CD4-positive, alpha-beta T cell (primary cell): ENCODE results near the gene PSME4. TPM values are rescaled to one million over a fixed set of nuclear protein-coding genes. Genes with fewer than 3 reads are reported as not detected.
"Not testable (repeated sequence)": the region's sequence is repeated elsewhere in the genome, so short reads cannot be mapped to it uniquely, and the experiment has no call there.

Experiments used
- ATAC-seq: fragments of 200-7000 bp; cut with Tn5 transposase; one replicate; pipeline ENCODE4 v1.10.0; 2022; ENCODE audit warnings: mild to moderate bottlenecking; ENCODE audit not compliant: poor library complexity
- CTCF ChIA-PET: fragments of 350-600 bp; sonication (Branson Sonifier 250); formaldehyde crosslinking; loops from one replicate; lab custom pipeline; 2021; ENCODE audit warnings: antibody characterized with exemption, inconsistent platforms; lab: Charles Lee
- POLR2A ChIA-PET: fragments of 350-600 bp; sonication (Branson Sonifier 250); formaldehyde crosslinking; loops from one replicate; lab custom pipeline; 2021; ENCODE audit warnings: antibody characterized with exemption, inconsistent platforms; lab: Charles Lee
- DNase-seq, 14 experiments: peaks; one replicate each; pipeline ENCODE4 v3.0.0-alpha.2; 2013 to 2020; ENCODE audit warnings: mixed read lengths in 2 of 14
- H3K27ac ChIP-seq, 2 donors: one replicate each; pipeline versions ENCODE4 v1.5.1 to v1.7.0; 2013; ENCODE audit warnings: low read length in 2 of 2, low read depth in 1 of 2, mild to moderate bottlenecking in 1 of 2
- H3K27me3 ChIP-seq, 2 experiments: 1 replicate in 1 of 2; 2 replicates in 1 of 2; pipeline versions ENCODE4 v1.6.1 to v1.7.0; 2013; ENCODE audit warnings: low read length in 2 of 2, control low read depth in 1 of 2, mild to moderate bottlenecking in 1 of 2, moderate library complexity in 1 of 2; ENCODE audit not compliant: insufficient read depth in 2 of 2, control insufficient read depth in 1 of 2
- H3K36me3 ChIP-seq: one replicate; pipeline ENCODE4 v1.6.1; 2013; ENCODE audit warnings: low read length, control low read depth; ENCODE audit not compliant: insufficient read depth
- H3K4me1 ChIP-seq: one replicate; pipeline ENCODE4 v1.6.1; 2013; ENCODE audit warnings: low read length, control low read depth; ENCODE audit not compliant: insufficient read depth
- H3K4me3 ChIP-seq: one replicate; pipeline ENCODE4 v1.5.1; 2013; ENCODE audit warnings: mild to moderate bottlenecking, low read length, moderate library complexity
- H3K9me3 ChIP-seq, 2 experiments: 1 replicate in 1 of 2; 2 replicates in 1 of 2; pipeline versions ENCODE4 v1.6.1 to v1.7.0; 2013; ENCODE audit warnings: low read length in 2 of 2, mild to moderate bottlenecking in 2 of 2, control low read depth in 1 of 2, moderate library complexity in 1 of 2; ENCODE audit not compliant: control insufficient read depth in 1 of 2, insufficient read depth in 1 of 2
- H3K27ac Mint-ChIP-seq: one replicate; pipeline ENCODE4 v1.8.0; 2020; ENCODE audit warnings: mixed read lengths
- H3K27me3 Mint-ChIP-seq: one replicate; pipeline ENCODE4 v1.8.0; 2021; ENCODE audit warnings: mixed read lengths
- H3K36me3 Mint-ChIP-seq: one replicate; pipeline ENCODE4 v1.8.0; 2021; ENCODE audit warnings: low read depth, mixed read lengths
- H3K4me1 Mint-ChIP-seq: one replicate; pipeline ENCODE4 v1.8.0; 2021; ENCODE audit warnings: low read depth, mixed read lengths
- H3K4me3 Mint-ChIP-seq: one replicate; pipeline ENCODE4 v1.8.0; 2020; ENCODE audit warnings: mild to moderate bottlenecking, mixed read lengths
- H3K9me3 Mint-ChIP-seq: one replicate; pipeline ENCODE4 v1.8.0; 2020; ENCODE audit warnings: mixed read lengths
- intact Hi-C, 2 experiments: fragments of 100-400 bp; cut with DNase I in 1 of 2; cut with micrococcal nuclease in 1 of 2; formaldehyde crosslinking; loops; one replicate each; pipeline versions ENCODE4 v1.15.1 to v1.9.0; 2023 to 2025; cut with DNase I, micrococcal nuclease
- total RNA-seq, 174 experiments: library from RNA in 2 of 174; stranded (reverse) in 2 of 174; gene quantifications; one replicate each; pipeline ENCODE4 v1.2.3 and lab custom pipeline; 2021 to 2026
- TF ChIP-seq, protein P1 (sequence below): fragments of 200-600 bp; IDR thresholded peaks from one replicate; pipeline ENCODE4 v1.8.0; 2022; ENCODE audit warnings: antibody characterized with exemption, mild to moderate bottlenecking

Gene PSME4
- total RNA-seq, 2 experiments from 2014 or later = 82.6 to 87.0 TPM

DNA sequence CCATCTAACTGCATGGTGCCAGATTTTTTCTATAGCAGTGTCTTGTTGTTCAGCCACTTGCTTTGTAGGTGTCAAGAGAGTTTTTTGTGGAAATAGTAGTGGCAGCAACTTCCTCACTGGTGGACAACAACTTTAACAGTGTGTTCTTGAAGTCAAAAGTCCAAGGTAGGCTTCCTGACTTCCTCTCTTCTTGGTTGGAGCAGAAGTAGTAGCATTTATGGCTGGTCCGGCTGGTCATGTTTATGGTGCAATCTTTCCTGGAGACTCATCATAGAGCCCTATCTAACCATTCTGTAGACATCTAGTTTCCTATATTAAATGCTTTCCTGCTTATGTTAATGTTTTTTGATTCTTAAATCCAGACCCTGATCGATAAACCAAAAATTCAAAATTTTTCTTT lies 122.7 kb downstream of the PSME4 start:
- Mint-ChIP-seq H3K36me3 (peaks cover 8% of the 10 kb centered on the region), H3K27ac (no peak overlapping the region), H3K27me3 (no peaks in the 10 kb centered on the region), H3K9me3 (no peaks in the 10 kb centered on the region), H3K4me1 (peaks cover 3% of the 10 kb centered on the region), H3K4me3 (no peak overlapping the region)
- no peak overlapping the region for H3K27ac ChIP-seq
- no peak for ATAC-seq
- POLR2A ChIA-PET = no interaction called here
- TF ChIP-seq, protein P1, sequence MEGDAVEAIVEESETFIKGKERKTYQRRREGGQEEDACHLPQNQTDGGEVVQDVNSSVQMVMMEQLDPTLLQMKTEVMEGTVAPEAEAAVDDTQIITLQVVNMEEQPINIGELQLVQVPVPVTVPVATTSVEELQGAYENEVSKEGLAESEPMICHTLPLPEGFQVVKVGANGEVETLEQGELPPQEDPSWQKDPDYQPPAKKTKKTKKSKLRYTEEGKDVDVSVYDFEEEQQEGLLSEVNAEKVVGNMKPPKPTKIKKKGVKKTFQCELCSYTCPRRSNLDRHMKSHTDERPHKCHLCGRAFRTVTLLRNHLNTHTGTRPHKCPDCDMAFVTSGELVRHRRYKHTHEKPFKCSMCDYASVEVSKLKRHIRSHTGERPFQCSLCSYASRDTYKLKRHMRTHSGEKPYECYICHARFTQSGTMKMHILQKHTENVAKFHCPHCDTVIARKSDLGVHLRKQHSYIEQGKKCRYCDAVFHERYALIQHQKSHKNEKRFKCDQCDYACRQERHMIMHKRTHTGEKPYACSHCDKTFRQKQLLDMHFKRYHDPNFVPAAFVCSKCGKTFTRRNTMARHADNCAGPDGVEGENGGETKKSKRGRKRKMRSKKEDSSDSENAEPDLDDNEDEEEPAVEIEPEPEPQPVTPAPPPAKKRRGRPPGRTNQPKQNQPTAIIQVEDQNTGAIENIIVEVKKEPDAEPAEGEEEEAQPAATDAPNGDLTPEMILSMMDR = no peak
- no peaks in the 10 kb centered on the region for H3K4me1 ChIP-seq
- intact Hi-C loops = no loop called here
- CTCF ChIA-PET = no interaction called here
- H3K9me3 ChIP-seq = no peaks in the 10 kb centered on the region
- no peaks in the 10 kb centered on the region for H3K27me3 ChIP-seq
- no peaks in the 10 kb centered on the region for H3K36me3 ChIP-seq
- no peak for DNase-seq
- no peak overlapping the region for H3K4me3 ChIP-seq

DNA sequence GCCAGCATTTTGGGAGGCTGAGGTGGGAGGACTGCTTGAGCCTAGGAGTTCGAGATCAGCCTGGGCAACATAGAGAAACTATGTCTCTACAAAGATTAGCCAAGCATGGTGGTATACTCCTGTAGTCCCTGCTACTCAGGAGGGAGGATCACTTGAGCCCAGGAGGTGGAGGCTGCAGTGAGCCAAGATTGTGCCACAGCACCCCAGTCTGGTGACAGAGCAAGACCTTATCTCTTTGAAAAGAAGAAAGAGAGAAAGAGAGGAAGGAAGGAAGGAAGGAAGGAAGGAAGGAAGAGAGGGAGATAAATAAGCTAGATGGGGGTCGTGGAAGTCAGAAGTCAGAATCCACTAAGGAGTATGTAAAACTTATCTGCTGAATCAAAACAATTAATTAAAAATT lies 127.2 kb downstream of the PSME4 start:
- H3K9me3 ChIP-seq = no peaks in the 10 kb centered on the region
- CTCF ChIA-PET = no interaction called here
- no peak for DNase-seq
- no peaks in the 10 kb centered on the region for H3K4me1 Mint-ChIP-seq
- intact Hi-C loops = no loop called here
- H3K4me1 ChIP-seq = no peaks in the 10 kb centered on the region
- TF ChIP-seq, protein P1 = no peak
- POLR2A ChIA-PET = no interaction called here
- ATAC-seq = no peak
- H3K27ac ChIP-seq = no peak overlapping the region
- H3K4me3 ChIP-seq = no peak overlapping the region
- no peaks in the 10 kb centered on the region for H3K27me3 ChIP-seq
- H3K4me3 Mint-ChIP-seq = no peak overlapping the region
- no peak overlapping the region for H3K27ac Mint-ChIP-seq
- H3K36me3 Mint-ChIP-seq = no peaks in the 10 kb centered on the region
- H3K36me3 ChIP-seq = no peaks in the 10 kb centered on the region
- no peaks in the 10 kb centered on the region for H3K27me3 Mint-ChIP-seq
- H3K9me3 Mint-ChIP-seq = no peaks in the 10 kb centered on the region

DNA sequence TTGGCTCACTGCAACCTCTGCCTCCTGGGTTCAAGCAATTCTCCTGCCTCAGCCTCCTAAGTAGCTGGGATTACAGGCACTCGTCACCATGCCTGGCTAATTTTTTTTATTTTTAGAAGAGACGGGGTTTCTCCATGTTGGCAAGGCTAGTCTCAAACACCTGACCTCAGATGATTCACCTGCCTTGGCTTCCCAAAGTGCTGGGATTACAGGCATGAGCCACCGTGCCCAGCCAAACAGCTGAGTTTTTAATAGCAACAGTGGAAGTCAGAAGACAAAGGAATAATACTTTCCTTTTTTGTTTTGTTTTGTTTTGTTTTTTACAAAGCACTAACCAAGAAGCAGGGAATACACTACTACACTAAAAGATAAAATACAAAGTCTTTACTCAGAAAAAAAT lies 127.9 kb downstream of the PSME4 start:
- no peaks in the 10 kb centered on the region for H3K9me3 ChIP-seq
- no peak overlapping the region for H3K27ac ChIP-seq
- TF ChIP-seq, protein P1 = no peak
- no peak for ATAC-seq
- H3K27ac Mint-ChIP-seq = no peak overlapping the region
- no peak for DNase-seq
- no peaks in the 10 kb centered on the region for H3K27me3 ChIP-seq
- H3K4me3 Mint-ChIP-seq = no peak overlapping the region
- no peaks in the 10 kb centered on the region for H3K4me1 ChIP-seq
- no peak overlapping the region for H3K4me3 ChIP-seq
- intact Hi-C loops = no loop called here
- H3K27me3 Mint-ChIP-seq = no peaks in the 10 kb centered on the region
- no peaks in the 10 kb centered on the region for H3K4me1 Mint-ChIP-seq
- ChIA-PET POLR2A (no interaction called here), CTCF (no interaction called here)
- H3K36me3 Mint-ChIP-seq = no peaks in the 10 kb centered on the region
- no peaks in the 10 kb centered on the region for H3K36me3 ChIP-seq
- H3K9me3 Mint-ChIP-seq = no peaks in the 10 kb centered on the region

DNA sequence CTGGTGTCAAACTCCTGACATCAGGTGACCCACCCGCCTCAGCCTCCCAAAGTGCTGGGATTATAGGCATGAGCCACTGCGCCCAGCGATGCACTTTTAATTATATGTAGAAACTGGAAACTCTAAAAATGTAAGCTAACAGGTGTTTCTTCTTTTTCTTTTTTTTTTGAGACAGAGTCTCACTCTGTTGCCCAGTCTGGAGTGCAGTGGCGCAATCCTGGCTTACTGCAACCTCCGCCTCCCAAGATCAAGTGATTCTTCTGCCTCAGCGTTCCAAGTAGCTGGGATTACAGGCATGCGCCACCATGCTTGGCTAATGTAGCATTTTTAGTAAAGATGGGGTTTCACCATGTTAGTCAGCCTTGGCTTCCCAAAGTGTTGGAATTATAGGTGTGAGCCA lies 129.1 kb downstream of the PSME4 start:
- H3K9me3 Mint-ChIP-seq, H3K27ac Mint-ChIP-seq, H3K4me1 Mint-ChIP-seq, H3K4me3 ChIP-seq, H3K36me3 ChIP-seq, H3K27me3 Mint-ChIP-seq, H3K36me3 Mint-ChIP-seq, H3K27ac ChIP-seq, ATAC-seq, intact Hi-C loops, H3K9me3 ChIP-seq, H3K27me3 ChIP-seq, H3K4me1 ChIP-seq, H3K4me3 Mint-ChIP-seq, DNase-seq, POLR2A ChIA-PET: not testable (repeated sequence)
- CTCF ChIA-PET = interaction anchor here (0.7 kb wide), 1 partner anchor 41 kb away, joined by 4 read pairs; no protein-coding TSS in a partner anchor
